DMS153 treated with DMSO at 0.1 percent for 48 hours (cell line): ENCODE results near the gene LGALS4.
"Not testable (repeated sequence)": the region's sequence is repeated elsewhere in the genome, so short reads cannot be mapped to it uniquely, and the experiment has no call there.

Experiments
- DNase-seq: peaks from one replicate; lab custom pipeline; 2025; ENCODE audit not compliant: unreplicated experiment; lab: John Stamatoyannopoulos, UW

The LGALS4 gene

GRCh38 chr19:38812841-38813320 lies at the start of gene LGALS4:
LGALS4 (minus strand) TSS chr19:38812945; CDS start chr19:38812886, 59 bp downstream.
- no peak for DNase-seq

- DNase-seq = no peak
Measured at GRCh38 chr19:38861368-38861767, 48.6 kb upstream of the LGALS4 start.

- DNase-seq = not testable (repeated sequence)
Measured at GRCh38 chr19:38859631-38860204, 47.0 kb upstream of the LGALS4 start.

- no peak for DNase-seq
Measured at GRCh38 chr19:38856813-38857212, 44.1 kb upstream of the LGALS4 start.

GRCh38 chr19:38855751-38856150 lies 43.0 kb upstream of the LGALS4 start:
- DNase-seq = not testable (repeated sequence)

- DNase-seq = not testable (repeated sequence)
Measured at GRCh38 chr19:38854961-38855360, 42.2 kb upstream of the LGALS4 start.

- DNase-seq = no peak
Measured at GRCh38 chr19:38853214-38853613, 40.5 kb upstream of the LGALS4 start.

GRCh38 chr19:38852231-38853044 lies 39.7 kb upstream of the LGALS4 start:
- no peak for DNase-seq

- DNase-seq = peak; percentile 72
Measured at GRCh38 chr19:38851622-38852230, 39.0 kb upstream of the LGALS4 start.

GRCh38 chr19:38850976-38851621 lies 38.4 kb upstream of the LGALS4 start:
- no peak for DNase-seq

- DNase-seq = no peak
Measured at GRCh38 chr19:38850436-38850975, 37.8 kb upstream of the LGALS4 start.

GRCh38 chr19:38849860-38850435 lies 37.2 kb upstream of the LGALS4 start, which contains the start of gene HNRNPL:
HNRNPL (minus strand) TSS chr19:38849986; CDS start chr19:38849966, 20 bp downstream.
- peak; percentile 100 for DNase-seq

- peak; percentile 92 for DNase-seq
Measured at GRCh38 chr19:38849147-38849859, 36.6 kb upstream of the LGALS4 start.

- DNase-seq = no peak
Measured at GRCh38 chr19:38848299-38849146, 35.8 kb upstream of the LGALS4 start.

- DNase-seq = no peak
Measured at GRCh38 chr19:38846097-38846496, 33.4 kb upstream of the LGALS4 start.

GRCh38 chr19:38845374-38846024 lies 32.8 kb upstream of the LGALS4 start:
- no peak for DNase-seq

- DNase-seq = no peak
Measured at GRCh38 chr19:38844093-38844686, 31.4 kb upstream of the LGALS4 start.

GRCh38 chr19:38843175-38843758 lies 30.5 kb upstream of the LGALS4 start:
- no peak for DNase-seq
